GM12878 (cell line): ENCODE data around the gene BTBD6. TPM values are rescaled to one million over a fixed set of nuclear protein-coding genes. Genes with fewer than 3 reads are reported as not detected.

Source experiments
- ATAC-seq: fragments of 200-7000 bp; cut with Tn5 transposase; 3 replicates; pipeline ENCODE4 v1.9.1; 2020; ENCODE audit warnings: mild to moderate bottlenecking, moderate library complexity
- BruUV-seq: library from RNA; stranded (reverse); fragments of 400-500 nt; replicated peaks from 2 replicates; lab custom pipeline; 2021; lab: Mats Ljungman, UMichigan
- CTCF ChIA-PET: fragments of 300-600 bp; sonication (Branson Sonifier 250); formaldehyde crosslinking; extraction: SDS; loops from one replicate; lab custom pipeline; 2021; ENCODE audit warnings: inconsistent platforms; lab: Yijun Ruan, JAX
- POLR2A ChIA-PET: fragments of 350-600 bp; formaldehyde crosslinking; extraction: SDS; loops from one replicate; lab custom pipeline; 2021; ENCODE audit warnings: inconsistent platforms; lab: Charles Lee
- RAD21 ChIA-PET: fragments of 300-600 bp; sonication (Branson Sonifier 250); formaldehyde crosslinking; loops from one replicate; lab custom pipeline; 2023; ENCODE audit warnings: antibody characterized with exemption; ENCODE audit not compliant: unreplicated experiment; lab: Charles Lee
- SMC1A ChIA-PET: fragments of 300-600 bp; sonication (Branson Sonifier 250); formaldehyde crosslinking; loops from one replicate; lab custom pipeline; 2023; ENCODE audit not compliant: unreplicated experiment, uncharacterized antibody; lab: Charles Lee
- DNase-seq: peaks from one replicate; pipeline ENCODE4 v3.0.0-alpha.2; 2011; ENCODE audit warnings: low read depth, low spot score
- FAIRE-seq: peaks from 3 replicates; lab custom pipeline; 2011; peaks lifted over from hg19 to GRCh38; lab: Jason Lieb, UNC
- H2AFZ ChIP-seq: 2 replicates; pipeline ENCODE4 v1.6.0; 2011; ENCODE audit warnings: low read depth, low read length, control low read depth; ENCODE audit not compliant: control insufficient read depth
- H3K27ac ChIP-seq: 2 replicates; pipeline ENCODE4 v1.5.1; 2011; ENCODE audit warnings: control low read depth; ENCODE audit not compliant: control insufficient read depth, insufficient read depth
- H3K27me3 ChIP-seq, 2 experiments: replicated peaks in 1 of 2; 2 replicates each; pipeline versions ENCODE4 v1.6.0 to v1.6.1; 2011; ENCODE audit warnings: low read length in 1 of 2; ENCODE audit not compliant: control insufficient read depth in 2 of 2, insufficient read depth in 2 of 2
- H3K36me3 ChIP-seq, 2 experiments: 2 replicates each; pipeline ENCODE4 v1.5.1; 2011; ENCODE audit warnings: low read length in 1 of 2; ENCODE audit not compliant: control insufficient read depth in 2 of 2, insufficient read depth in 2 of 2
- H3K4me1 ChIP-seq: 2 replicates; pipeline ENCODE4 v1.6.1; 2011; ENCODE audit warnings: mild to moderate bottlenecking, low read length, moderate library complexity, mixed read lengths; ENCODE audit not compliant: control insufficient read depth, insufficient read depth
- H3K4me2 ChIP-seq: 2 replicates; pipeline ENCODE4 v1.6.0; 2011; ENCODE audit warnings: control low read depth; ENCODE audit not compliant: control insufficient read depth, insufficient read depth
- H3K4me3 ChIP-seq: fragments of 200-600 bp; sonication (generic); 2 replicates; pipeline ENCODE4 v1.5.1; 2016
- H3K79me2 ChIP-seq: 2 replicates; pipeline ENCODE4 v1.6.0; 2011; ENCODE audit warnings: low read length; ENCODE audit not compliant: control insufficient read depth, insufficient read depth
- H3K9ac ChIP-seq: 2 replicates; pipeline ENCODE4 v1.8.0; 2011; ENCODE audit warnings: low read length, control low read depth, mixed read lengths; ENCODE audit not compliant: control insufficient read depth, insufficient read depth
- H3K9me3 ChIP-seq: replicated peaks from 3 replicates; pipeline ENCODE4 v1.5.1; 2011; ENCODE audit warnings: mild to moderate bottlenecking, low read length; ENCODE audit not compliant: control insufficient read depth, insufficient read depth
- H4K20me1 ChIP-seq: 2 replicates; pipeline ENCODE4 v1.6.0; 2011; ENCODE audit not compliant: control insufficient read depth, insufficient read depth
- EZH2 ChIP-seq: IDR thresholded peaks from 2 replicates; pipeline ENCODE4 v1.6.1; 2012; ENCODE audit warnings: low read depth, mild to moderate bottlenecking, control low read depth, inconsistent platforms, low read length, borderline replicate concordance; ENCODE audit not compliant: control insufficient read depth
- FOXK2 ChIP-seq: fragments of 450-650 bp; IDR thresholded peaks from 2 replicates; pipeline ENCODE4 v1.6.1; 2017; ENCODE audit warnings: mild to moderate bottlenecking, moderate library complexity
- HDAC6 ChIP-seq: fragments of 200-600 bp; sonication (generic); IDR thresholded peaks from one replicate; pipeline ENCODE4 v1.8.0; 2017; ENCODE audit warnings: antibody characterized with exemption; ENCODE audit not compliant: unreplicated experiment
- IKZF1 ChIP-seq: fragments of 450-650 bp; conservative IDR thresholded peaks from 2 replicates; pipeline ENCODE4 v1.6.1; 2017; ENCODE audit warnings: antibody characterized with exemption, mild to moderate bottlenecking
- MYC ChIP-seq: IDR thresholded peaks from 2 replicates; pipeline ENCODE4 v1.6.1; 2011; ENCODE audit warnings: mild to moderate bottlenecking, low read length, moderate library complexity, inconsistent platforms; ENCODE audit not compliant: insufficient read depth, insufficient replicate concordance, insufficient read length, severe bottlenecking
- NFXL1 ChIP-seq: fragments of 450-650 bp; IDR thresholded peaks from 2 replicates; pipeline ENCODE4 v1.6.1; 2017; ENCODE audit warnings: antibody characterized with exemption, mild to moderate bottlenecking, borderline replicate concordance
- RB1 ChIP-seq: fragments of 450-650 bp; formaldehyde crosslinking; IDR thresholded peaks from 2 replicates; pipeline ENCODE4 v1.6.1; 2017; ENCODE audit warnings: mild to moderate bottlenecking, borderline replicate concordance
- SUPT20H ChIP-seq: IDR thresholded peaks from 2 replicates; pipeline ENCODE4 v1.6.1; 2011; ENCODE audit warnings: low read depth, mild to moderate bottlenecking, low read length, moderate library complexity, borderline replicate concordance; ENCODE audit not compliant: control insufficient read depth
- TCF7 ChIP-seq: IDR thresholded peaks from 2 replicates; pipeline ENCODE4 v1.6.1; 2014; ENCODE audit warnings: antibody characterized with exemption, borderline replicate concordance
- WGBS: methylation state at CpG from one replicate; pipeline ENCODE4 v1.1.6; 2016; ENCODE audit warnings: low lambda C conversion rate; ENCODE audit not compliant: insufficient replicate concordance, insufficient coverage; ENCODE audit errors: missing lambda C conversion rate; 5-methylcytosine and 5-hydroxymethylcytosine counted together
- in situ Hi-C: fragments of 300-500 bp; cut with MboI; formaldehyde crosslinking; loops from 9 replicates; pipeline ENCODE4 v1.14.3; 2018; ENCODE audit warnings: mixed read lengths
- intact Hi-C: fragments of 100-400 bp; cut with micrococcal nuclease; formaldehyde crosslinking; loops from one replicate; pipeline ENCODE4 v1.14.2; 2022; ENCODE audit not compliant: unreplicated experiment
- polyA plus RNA-seq, 11 experiments: library from polyadenylated mRNA; depleted of rRNA in 4 of 11; unstranded in 6 of 11; stranded (reverse) in 5 of 11; fragments of >200 nt; fragmentation: Nextera tagmentation in 4 of 11; fragmentation: Illumina TruSeq in 1 of 11; extraction: Ambion mirVana in 4 of 11; extraction: Trizol in 1 of 11; gene quantifications; 1 replicate in 1 of 11; 2 replicates in 10 of 11; pipeline versions ENCODE4 v1.2.1 to v1.2.3, GENCODE V29; 2011 to 2016; ENCODE audit warnings: inconsistent platforms in 2 of 11, missing spikeins in 2 of 11, low read depth in 1 of 11
- total RNA-seq, 4 experiments: library from RNA; depleted of rRNA in 3 of 4; stranded (reverse); fragments of >200 nt in 3 of 4; fragmentation: Illumina TruSeq in 1 of 4; extraction: Trizol in 1 of 4; gene quantifications; 2 replicates each; pipeline versions ENCODE4 v1.2.1 to v1.2.3, GENCODE V29; 2013 to 2021
- TF ChIP-seq, protein P1 (sequence below): IDR thresholded peaks from 2 replicates; pipeline ENCODE4 v1.6.1; 2012; ENCODE audit warnings: low read depth, low read length, improper control_type of control experiment
- TF ChIP-seq, protein P2 (sequence below): fragments of 450-650 bp; IDR thresholded peaks from 2 replicates; pipeline ENCODE4 v1.6.1; 2016; ENCODE audit warnings: mild to moderate bottlenecking
- TF ChIP-seq, protein P3 (sequence below): fragments of 450-650 bp; IDR thresholded peaks from 2 replicates; pipeline ENCODE4 v1.6.1; 2017; ENCODE audit warnings: low read depth, mild to moderate bottlenecking, moderate library complexity

The BTBD6 gene
- total and polyA plus RNA-seq, 10 of the 15 experiments (the other 5 are each of a cell fraction or from before 2014, with no cell fraction given), result 1.4 to 36.5 (median 15.8) TPM

DNA sequence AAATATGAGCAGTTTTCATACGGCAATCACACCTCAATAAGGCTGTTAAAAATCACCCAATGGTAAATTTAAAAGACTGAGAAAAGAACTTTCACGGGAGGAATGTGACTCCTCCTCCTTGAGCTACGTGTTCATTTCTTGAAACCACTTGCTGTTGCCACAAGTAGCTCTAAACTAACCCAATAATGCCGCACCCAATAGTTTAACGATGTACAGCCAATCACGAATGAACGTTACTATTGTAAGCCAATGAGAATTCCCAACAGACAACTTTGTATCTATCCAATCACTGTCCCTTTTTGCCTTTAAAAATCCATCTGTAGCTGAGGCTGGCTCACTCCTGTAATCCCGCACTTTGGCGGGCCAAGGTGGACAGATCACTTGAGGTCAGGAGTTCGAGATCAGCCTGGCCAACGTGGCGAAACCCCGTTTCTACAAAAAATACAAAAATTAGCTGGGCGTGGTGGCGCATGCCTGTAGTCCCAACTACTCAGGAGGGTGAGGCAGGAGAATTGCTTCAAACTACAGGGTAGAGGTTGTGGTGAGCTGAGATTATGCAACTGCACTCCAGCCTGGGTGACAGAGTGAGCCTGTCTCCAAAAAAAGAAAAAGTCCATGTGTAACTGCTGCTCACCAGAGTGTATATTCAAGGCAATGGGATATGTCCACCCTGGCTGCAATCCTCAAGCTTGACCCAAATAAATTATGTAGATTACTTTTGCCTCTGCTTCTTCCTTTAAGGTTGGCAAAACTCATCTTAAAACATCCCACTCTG, 24.4 kb upstream of the BTBD6 start:
- RAD21 ChIA-PET, result no interaction called here
- H3K9me3 ChIP-seq, result no peaks in the 10 kb centered on the region
- no peak for FAIRE-seq

More for the DNA sequence above, 24.4 kb upstream of the BTBD6 start:
- Histone ChIP-seq H3K9ac (no peak overlapping the region), H4K20me1 (no peaks in the 10 kb centered on the region), H3K4me3 (no peak overlapping the region), H3K79me2 (no peaks in the 10 kb centered on the region), H3K4me1 (no peaks in the 10 kb centered on the region), H3K27me3 (no peaks in the 10 kb centered on the region), H3K4me2 (no peak overlapping the region), H3K36me3 (peaks cover 7 to 29% of the 10 kb centered on the region in 2 experiments; a peak in 3 of 4 replicates), H3K27ac (no peak overlapping the region), H2AFZ (no peak overlapping the region)
- BruUV-seq, result no TSS peak
- WGBS, result 97% methylated on average over 15 of the region's 15 CpGs
- SMC1A ChIA-PET, result interaction anchor here (0.6 kb wide), 1 partner anchor 1148 kb away, joined by 3 read pairs; no protein-coding TSS in a partner anchor
- CTCF ChIA-PET, result interaction anchor here (1.1 kb wide), 1 partner anchor 134 kb away, joined by 3 read pairs; no protein-coding TSS in a partner anchor
- intact Hi-C loops (no loop called here), in situ Hi-C loops (no loop called here)
- TF ChIP-seq, protein P1, sequence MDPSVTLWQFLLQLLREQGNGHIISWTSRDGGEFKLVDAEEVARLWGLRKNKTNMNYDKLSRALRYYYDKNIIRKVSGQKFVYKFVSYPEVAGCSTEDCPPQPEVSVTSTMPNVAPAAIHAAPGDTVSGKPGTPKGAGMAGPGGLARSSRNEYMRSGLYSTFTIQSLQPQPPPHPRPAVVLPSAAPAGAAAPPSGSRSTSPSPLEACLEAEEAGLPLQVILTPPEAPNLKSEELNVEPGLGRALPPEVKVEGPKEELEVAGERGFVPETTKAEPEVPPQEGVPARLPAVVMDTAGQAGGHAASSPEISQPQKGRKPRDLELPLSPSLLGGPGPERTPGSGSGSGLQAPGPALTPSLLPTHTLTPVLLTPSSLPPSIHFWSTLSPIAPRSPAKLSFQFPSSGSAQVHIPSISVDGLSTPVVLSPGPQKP, result no peak
- TF ChIP-seq NFXL1 (no peak), IKZF1 (no peak), FOXK2 (no peak), EZH2 (no peak), SUPT20H (no peak), MYC (no peak), TCF7 (no peak), RB1 (no peak), HDAC6 (no peak)
- TF ChIP-seq, protein P2, sequence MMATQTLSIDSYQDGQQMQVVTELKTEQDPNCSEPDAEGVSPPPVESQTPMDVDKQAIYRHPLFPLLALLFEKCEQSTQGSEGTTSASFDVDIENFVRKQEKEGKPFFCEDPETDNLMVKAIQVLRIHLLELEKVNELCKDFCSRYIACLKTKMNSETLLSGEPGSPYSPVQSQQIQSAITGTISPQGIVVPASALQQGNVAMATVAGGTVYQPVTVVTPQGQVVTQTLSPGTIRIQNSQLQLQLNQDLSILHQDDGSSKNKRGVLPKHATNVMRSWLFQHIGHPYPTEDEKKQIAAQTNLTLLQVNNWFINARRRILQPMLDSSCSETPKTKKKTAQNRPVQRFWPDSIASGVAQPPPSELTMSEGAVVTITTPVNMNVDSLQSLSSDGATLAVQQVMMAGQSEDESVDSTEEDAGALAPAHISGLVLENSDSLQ, result no peak
- TF ChIP-seq, protein P3, sequence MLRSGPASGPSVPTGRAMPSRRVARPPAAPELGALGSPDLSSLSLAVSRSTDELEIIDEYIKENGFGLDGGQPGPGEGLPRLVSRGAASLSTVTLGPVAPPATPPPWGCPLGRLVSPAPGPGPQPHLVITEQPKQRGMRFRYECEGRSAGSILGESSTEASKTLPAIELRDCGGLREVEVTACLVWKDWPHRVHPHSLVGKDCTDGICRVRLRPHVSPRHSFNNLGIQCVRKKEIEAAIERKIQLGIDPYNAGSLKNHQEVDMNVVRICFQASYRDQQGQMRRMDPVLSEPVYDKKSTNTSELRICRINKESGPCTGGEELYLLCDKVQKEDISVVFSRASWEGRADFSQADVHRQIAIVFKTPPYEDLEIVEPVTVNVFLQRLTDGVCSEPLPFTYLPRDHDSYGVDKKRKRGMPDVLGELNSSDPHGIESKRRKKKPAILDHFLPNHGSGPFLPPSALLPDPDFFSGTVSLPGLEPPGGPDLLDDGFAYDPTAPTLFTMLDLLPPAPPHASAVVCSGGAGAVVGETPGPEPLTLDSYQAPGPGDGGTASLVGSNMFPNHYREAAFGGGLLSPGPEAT, result no peak
- no peak for ATAC-seq
- DNase-seq, result no peak
- POLR2A ChIA-PET, result no interaction called here
